ENCODE data around the gene CEND1. TPM values are rescaled to one million over a fixed set of nuclear protein-coding genes. Genes with fewer than 3 reads are reported as not detected.

CEND1 gene
- total and polyA plus RNA-seq, 7 donors = 0.09 to 0.33 (median 0.17) TPM; not detected in 3

GRCh38 chr11:792535-792821 is 2.6 kb upstream of the CEND1 start:
- peaks cover 0 to 39% (median 16%) of the 10 kb centered on the region in 3 donors for H3K27me3 ChIP-seq (ENCODE audit: insufficient read depth in 3 of 3, low read length in 2 of 3)
- H3K36me3 ChIP-seq (ENCODE audit: insufficient read depth in 1 of 2, low read depth in 1 of 2) = no peaks in the 10 kb centered on the region
- no peak for ATAC-seq
- intact Hi-C loops (cut with DNase I) = no loop called here
- WGBS, 3 donors = 87 to 97% (median 90%) methylated on average over 11 to 15 of the region's 15 CpGs
- H3K27ac ChIP-seq = no peak overlapping the region
- no peak overlapping the region for H3K4me3 ChIP-seq
- H3K4me1 ChIP-seq = peaks cover 13% of the 10 kb centered on the region
- TF ChIP-seq CTCF (IDR thresholded peaks at IDR 0.05) = no peak
- DNase-seq = no peak
- no peaks in the 10 kb centered on the region for H3K9me3 ChIP-seq

- DNase-seq = peak in 1 of 2 donors; percentile 58
- TF ChIP-seq CTCF (IDR thresholded peaks at IDR 0.05) = no peak
- Histone ChIP-seq H3K36me3 (ENCODE audit: insufficient read depth in 1 of 2, low read depth in 1 of 2) (no peaks in the 10 kb centered on the region), H3K4me3 (no peak overlapping the region), H3K4me1 (peaks cover 7% of the 10 kb centered on the region), H3K27me3 (ENCODE audit: insufficient read depth in 3 of 3, low read length in 2 of 3) (peaks cover 0 to 43% (median 19%) of the 10 kb centered on the region in 3 donors), H3K27ac (no peak overlapping the region), H3K9me3 (no peaks in the 10 kb centered on the region)
- ATAC-seq = no peak
- 91 to 94% (median 92%) methylated on average over 44 to 49 of the region's 49 CpGs for WGBS, 3 donors
- intact Hi-C loops (cut with DNase I) = no loop called here
Measured at GRCh38 chr11:791658-792534, 2.0 kb upstream of the CEND1 start.

GRCh38 chr11:790721-791564 is 1.1 kb upstream of the CEND1 start:
- H3K27ac ChIP-seq = no peak overlapping the region
- no peak for TF ChIP-seq CTCF (IDR thresholded peaks at IDR 0.05)
- no peak overlapping the region for H3K4me3 ChIP-seq
- WGBS, 3 donors = 69 to 73% (median 71%) methylated on average over 15 to 18 of the region's 18 CpGs
- H3K27me3 ChIP-seq (ENCODE audit: insufficient read depth in 3 of 3, low read length in 2 of 3) = peaks cover 0 to 43% (median 19%) of the 10 kb centered on the region in 3 donors
- ATAC-seq = no peak
- peak in 1 of 2 donors; percentile 59 for DNase-seq
- no peaks in the 10 kb centered on the region for H3K9me3 ChIP-seq
- H3K36me3 ChIP-seq (ENCODE audit: insufficient read depth in 1 of 2, low read depth in 1 of 2) = no peaks in the 10 kb centered on the region
- intact Hi-C loops (cut with DNase I) = no loop called here
- no peaks in the 10 kb centered on the region for H3K4me1 ChIP-seq

DNA sequence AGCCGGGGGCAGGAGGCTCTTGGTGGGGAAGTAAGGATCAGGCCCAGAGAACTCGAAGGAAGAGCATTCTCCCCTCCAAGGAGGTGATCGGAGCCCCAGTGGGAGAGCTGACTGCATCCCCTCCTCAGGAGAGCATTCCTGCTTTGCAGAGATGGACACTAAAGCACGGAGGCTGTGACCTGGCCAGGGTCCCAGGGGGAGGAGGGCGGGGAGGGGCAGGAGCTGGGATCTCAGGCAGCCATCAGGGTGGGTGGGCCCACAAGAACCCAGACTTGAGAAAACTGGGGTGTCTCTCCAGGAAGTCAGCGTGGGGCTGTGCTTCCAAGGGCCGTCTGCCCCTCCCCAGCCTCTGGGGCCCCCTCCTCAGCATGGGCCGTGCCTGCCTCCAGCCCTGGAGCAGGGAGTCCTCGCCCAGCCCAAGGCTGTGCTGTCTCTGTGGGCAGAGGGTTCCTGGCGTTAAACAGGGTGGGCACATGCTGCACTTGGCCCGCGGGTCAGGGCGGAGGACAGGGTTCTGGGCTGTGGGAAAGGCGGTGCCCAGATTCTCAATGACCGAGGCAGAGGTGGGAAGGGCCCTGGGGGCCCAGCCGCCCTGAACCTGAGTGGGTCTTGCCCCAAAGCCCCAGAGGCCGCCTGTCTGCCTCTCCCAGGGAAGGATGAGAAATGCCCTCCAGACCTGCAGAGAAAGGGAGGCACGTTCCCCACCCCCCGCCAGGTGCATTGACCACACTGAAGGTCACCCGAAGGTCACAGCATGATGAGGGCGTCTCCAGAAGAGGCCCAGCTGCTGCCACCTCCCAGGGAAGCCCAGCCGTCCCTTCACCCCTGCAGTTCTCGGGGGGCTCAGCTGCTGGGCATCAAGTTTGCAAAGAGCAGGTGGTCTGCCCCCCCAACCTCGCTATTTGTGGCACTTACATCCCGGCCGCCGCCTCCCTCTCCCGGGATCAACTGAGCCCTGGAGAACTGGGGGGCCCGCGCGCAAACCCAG is 643 bp downstream of the CEND1 start:
- intact Hi-C loops (cut with DNase I) = no loop called here
- Histone ChIP-seq H3K4me3 (no peak overlapping the region), H3K4me1 (peaks cover 4% of the 10 kb centered on the region), H3K9me3 (no peaks in the 10 kb centered on the region), H3K27me3 (ENCODE audit: insufficient read depth in 3 of 3, low read length in 2 of 3) (peaks cover 0 to 39% (median 11%) of the 10 kb centered on the region in 3 donors), H3K27ac (no peak overlapping the region), H3K36me3 (ENCODE audit: insufficient read depth in 1 of 2, low read depth in 1 of 2) (no peaks in the 10 kb centered on the region)
- peak in 1 of 2 donors; percentile 57 for DNase-seq
- TF ChIP-seq CTCF (IDR thresholded peaks at IDR 0.05) = no peak
- 22 to 26% (median 25%) methylated on average over 25 to 31 of the region's 31 CpGs for WGBS, 3 donors
- no peak for ATAC-seq
